SIG-M5 treated with dmso at 0.1 percent for 504 hours (cell line): ENCODE measurements around the gene STARD7.

Source experiments
- DNase-seq: peaks from one replicate; lab custom pipeline; 2025; ENCODE audit not compliant: unreplicated experiment; lab: John Stamatoyannopoulos, UW

The STARD7 gene

GRCh38 chr2:96137321-96138178 is 71.1 kb downstream of the STARD7 start:
- no peak for DNase-seq

GRCh38 chr2:96136129-96136720 is 72.4 kb downstream of the STARD7 start:
- DNase-seq: no peak

- DNase-seq: no peak
These were observed 73.0 kb downstream of the STARD7 start for GRCh38 chr2:96135621-96136020.

- no peak for DNase-seq
These were observed 73.5 kb downstream of the STARD7 start for GRCh38 chr2:96135171-96135570.
